Measurements from ENCODE around the gene DDX31.

The DDX31 gene

DNA sequence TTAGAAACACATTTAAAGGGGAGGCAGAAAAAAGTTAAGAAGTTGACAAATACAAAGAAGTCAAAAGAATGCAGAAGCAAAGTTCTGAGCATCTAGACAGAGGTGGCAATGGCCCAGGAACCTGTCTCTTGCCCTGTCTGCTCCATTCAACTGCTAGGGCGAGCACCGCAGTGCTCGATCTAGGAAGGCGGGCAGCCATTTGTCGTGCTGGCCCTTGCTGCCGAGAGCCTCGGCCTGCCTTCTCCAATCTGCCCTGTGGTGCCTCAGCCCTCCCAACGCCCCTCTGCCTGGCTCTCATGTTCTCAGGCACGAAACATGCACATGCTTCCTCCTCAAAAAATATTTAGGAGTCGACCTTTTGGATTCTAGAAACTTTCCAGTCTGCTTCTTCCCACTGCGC lies 42.2 kb downstream of the DDX31 start:
- TF ChIP-seq POLR2A (IDR thresholded peaks at IDR 0.05; ENCODE audit: extremely low read depth, insufficient read length) = no peak
- no peak for TF ChIP-seq MYC (IDR thresholded peaks at IDR 0.05; ENCODE audit: low read depth, low read length)
- TF ChIP-seq, protein P1, sequence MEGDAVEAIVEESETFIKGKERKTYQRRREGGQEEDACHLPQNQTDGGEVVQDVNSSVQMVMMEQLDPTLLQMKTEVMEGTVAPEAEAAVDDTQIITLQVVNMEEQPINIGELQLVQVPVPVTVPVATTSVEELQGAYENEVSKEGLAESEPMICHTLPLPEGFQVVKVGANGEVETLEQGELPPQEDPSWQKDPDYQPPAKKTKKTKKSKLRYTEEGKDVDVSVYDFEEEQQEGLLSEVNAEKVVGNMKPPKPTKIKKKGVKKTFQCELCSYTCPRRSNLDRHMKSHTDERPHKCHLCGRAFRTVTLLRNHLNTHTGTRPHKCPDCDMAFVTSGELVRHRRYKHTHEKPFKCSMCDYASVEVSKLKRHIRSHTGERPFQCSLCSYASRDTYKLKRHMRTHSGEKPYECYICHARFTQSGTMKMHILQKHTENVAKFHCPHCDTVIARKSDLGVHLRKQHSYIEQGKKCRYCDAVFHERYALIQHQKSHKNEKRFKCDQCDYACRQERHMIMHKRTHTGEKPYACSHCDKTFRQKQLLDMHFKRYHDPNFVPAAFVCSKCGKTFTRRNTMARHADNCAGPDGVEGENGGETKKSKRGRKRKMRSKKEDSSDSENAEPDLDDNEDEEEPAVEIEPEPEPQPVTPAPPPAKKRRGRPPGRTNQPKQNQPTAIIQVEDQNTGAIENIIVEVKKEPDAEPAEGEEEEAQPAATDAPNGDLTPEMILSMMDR (IDR thresholded peaks at IDR 0.05; ENCODE audit: low read depth, low read length) = no peak
- TF ChIP-seq MAX (IDR thresholded peaks at IDR 0.05; ENCODE audit: low read depth, low read length) = no peak
- no peak overlapping the region for H3K4me3 ChIP-seq (ENCODE audit: low read depth, low read length)
- DNase-seq (ENCODE audit: low read depth) = no peak

DNA sequence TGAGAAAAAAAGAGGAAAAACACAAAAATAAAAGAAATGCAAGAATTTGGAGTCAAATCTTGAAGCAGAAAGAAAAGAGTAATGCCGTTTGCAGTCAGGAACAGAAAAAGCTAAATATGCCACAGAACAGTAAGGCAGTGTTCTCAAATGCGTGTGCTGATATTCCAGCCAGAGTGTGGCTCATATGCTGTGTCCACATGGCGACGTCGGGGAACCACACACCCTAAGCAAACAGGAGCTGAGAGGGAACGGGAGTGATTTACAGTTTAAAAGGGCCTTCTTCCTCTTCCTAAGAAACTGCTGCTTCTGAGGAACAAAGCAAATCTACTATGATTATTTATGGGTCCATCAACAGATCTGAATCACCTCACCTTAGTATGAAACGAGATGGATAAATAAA lies 42.7 kb downstream of the DDX31 start:
- TF ChIP-seq MYC (IDR thresholded peaks at IDR 0.05; ENCODE audit: low read depth, low read length) (no peak), POLR2A (IDR thresholded peaks at IDR 0.05; ENCODE audit: extremely low read depth, insufficient read length) (no peak)
- TF ChIP-seq, protein P1 (IDR thresholded peaks at IDR 0.05; ENCODE audit: low read depth, low read length) = no peak

DNA sequence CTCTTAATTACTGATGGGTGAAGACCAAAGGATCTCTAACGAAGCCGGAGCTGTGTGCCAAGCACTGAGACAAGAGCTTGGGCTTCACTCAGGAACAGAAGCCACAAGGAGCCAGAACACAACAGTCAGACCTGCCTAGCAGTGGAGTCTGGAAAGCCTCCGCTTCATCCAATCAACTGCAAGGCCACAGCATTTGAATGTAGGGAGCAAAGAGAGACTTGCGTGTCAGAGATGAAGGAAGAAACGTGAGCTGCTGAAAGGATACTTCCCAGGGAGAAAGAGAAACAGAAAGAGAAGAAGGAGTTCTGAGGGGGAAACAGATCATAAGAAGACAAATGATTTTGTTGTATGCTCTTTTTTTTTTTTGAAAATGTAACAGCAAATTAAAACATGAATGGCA lies 43.5 kb downstream of the DDX31 start:
- TF ChIP-seq, protein P1 (IDR thresholded peaks at IDR 0.05; ENCODE audit: low read depth, low read length) = no peak
- no peak for TF ChIP-seq MYC (IDR thresholded peaks at IDR 0.05; ENCODE audit: low read depth, low read length)
- TF ChIP-seq MAX (IDR thresholded peaks at IDR 0.05; ENCODE audit: low read depth, low read length) = no peak
- TF ChIP-seq POLR2A (IDR thresholded peaks at IDR 0.05; ENCODE audit: extremely low read depth, insufficient read length) = no peak
- no peak overlapping the region for H3K4me3 ChIP-seq (ENCODE audit: low read depth, low read length)
- DNase-seq (ENCODE audit: low read depth) = no peak

More for the DNA sequence above, 42.7 kb downstream of the DDX31 start:
- no peak for DNase-seq (ENCODE audit: low read depth)
- no peak overlapping the region for H3K4me3 ChIP-seq (ENCODE audit: low read depth, low read length)

- DNase-seq (ENCODE audit: low read depth) = no peak
Measured at GRCh38 chr9:132622159-132622558, 47.6 kb downstream of the DDX31 start.

GRCh38 chr9:132616725-132617124 lies 53.1 kb downstream of the DDX31 start:
- no peak for DNase-seq (ENCODE audit: low read depth)
- no peak overlapping the region for H3K4me3 ChIP-seq (ENCODE audit: low read depth, low read length)
- TF ChIP-seq MYC (IDR thresholded peaks at IDR 0.05; ENCODE audit: low read depth, low read length) (no peak), POLR2A (IDR thresholded peaks at IDR 0.05; ENCODE audit: extremely low read depth, insufficient read length) (no peak), MAX (IDR thresholded peaks at IDR 0.05; ENCODE audit: low read depth, low read length) (no peak)
- TF ChIP-seq, protein P1 (IDR thresholded peaks at IDR 0.05; ENCODE audit: low read depth, low read length) = no peak

More at GRCh38 chr9:132622159-132622558, 47.6 kb downstream of the DDX31 start:
- H3K4me3 ChIP-seq (ENCODE audit: low read depth, low read length) = no peak overlapping the region
- TF ChIP-seq MYC (IDR thresholded peaks at IDR 0.05; ENCODE audit: low read depth, low read length) = no peak

GRCh38 chr9:132615774-132616173 lies 54.0 kb downstream of the DDX31 start:
- TF ChIP-seq MYC (IDR thresholded peaks at IDR 0.05; ENCODE audit: low read depth, low read length) = no peak
- TF ChIP-seq POLR2A (IDR thresholded peaks at IDR 0.05; ENCODE audit: extremely low read depth, insufficient read length) = no peak
- TF ChIP-seq MAX (IDR thresholded peaks at IDR 0.05; ENCODE audit: low read depth, low read length) = no peak
- TF ChIP-seq, protein P1 (IDR thresholded peaks at IDR 0.05; ENCODE audit: low read depth, low read length) = no peak
- H3K4me3 ChIP-seq (ENCODE audit: low read depth, low read length) = no peak overlapping the region
- DNase-seq (ENCODE audit: low read depth) = no peak

All from NB4 (cell line).